SK-N-SH treated with all-trans-retinoic acid at 6 μM for 48 hours (cell line): ENCODE measurements around the gene CHST9.
A peak's percentile ranks its signal among the peaks of the same experiment; 100 is the strongest.

ENCODE experiments used
- ATAC-seq: fragments of 200-7000 bp; cut with Tn5 transposase; 3 replicates; pipeline ENCODE4 v1.9.1; 2020; ENCODE audit warnings: mild to moderate bottlenecking, moderate library complexity
- ARNTL ChIP-seq: fragments of 450-650 bp; formaldehyde crosslinking; IDR thresholded peaks from 2 replicates; pipeline ENCODE4 v1.5.0; 2020; ENCODE audit warnings: low read depth, mild to moderate bottlenecking, moderate library complexity, borderline replicate concordance
- BACH2 ChIP-seq: fragments of 250-450 bp; sonication (Bioruptor Pico); IDR thresholded peaks from 2 replicates; pipeline ENCODE4 v1.9.0; 2021; ENCODE audit warnings: mild to moderate bottlenecking, borderline replicate concordance
- CSDC2 ChIP-seq: fragments of 250-450 bp; sonication (Bioruptor Pico); IDR thresholded peaks from 2 replicates; pipeline ENCODE4 v1.5.0; 2020; ENCODE audit warnings: mild to moderate bottlenecking, moderate library complexity
- ESRRG ChIP-seq: fragments of 250-450 bp; sonication (Bioruptor Pico); IDR thresholded peaks from 2 replicates; pipeline ENCODE4 v1.6.1; 2021; ENCODE audit warnings: mild to moderate bottlenecking
- GLIS3 ChIP-seq: fragments of 250-450 bp; sonication (Bioruptor Pico); IDR thresholded peaks from 2 replicates; pipeline ENCODE4 v1.5.0; 2020; ENCODE audit warnings: mild to moderate bottlenecking, moderate library complexity
- ISL1 ChIP-seq: fragments of 250-450 bp; sonication (Bioruptor Pico); IDR thresholded peaks from 2 replicates; pipeline ENCODE4 v2.1.2; 2022; ENCODE audit warnings: mild to moderate bottlenecking, moderate library complexity
- OSR1 ChIP-seq: fragments of 250-450 bp; sonication (Bioruptor Pico); IDR thresholded peaks from 2 replicates; pipeline ENCODE4 v1.8.0; 2022; ENCODE audit warnings: moderate library complexity, mild to moderate bottlenecking, inconsistent platforms
- PPARA ChIP-seq: fragments of 250-450 bp; sonication (Bioruptor Pico); IDR thresholded peaks from 2 replicates; pipeline ENCODE4 v1.5.0; 2020; ENCODE audit warnings: mild to moderate bottlenecking, borderline replicate concordance
- TCF4 ChIP-seq: fragments of 250-450 bp; sonication (Bioruptor Pico); IDR thresholded peaks from 2 replicates; pipeline ENCODE4 v1.8.0; 2021; ENCODE audit warnings: mild to moderate bottlenecking, moderate library complexity, borderline replicate concordance
- TOX ChIP-seq: fragments of 250-450 bp; sonication (Bioruptor Pico); IDR thresholded peaks from 2 replicates; pipeline ENCODE4 v1.8.0; 2021; ENCODE audit warnings: mild to moderate bottlenecking, moderate library complexity, borderline replicate concordance
- ZC3H10 ChIP-seq: fragments of 250-450 bp; sonication (Bioruptor Pico); IDR thresholded peaks from 2 replicates; pipeline ENCODE4 v1.5.1; 2021; ENCODE audit warnings: mild to moderate bottlenecking, moderate library complexity
- ZFP3 ChIP-seq: fragments of 250-450 bp; sonication (Bioruptor Pico); IDR thresholded peaks from 2 replicates; pipeline ENCODE4 v1.5.0; 2020; ENCODE audit warnings: mild to moderate bottlenecking, moderate library complexity
- ZFP30 ChIP-seq: fragments of 450-650 bp; formaldehyde crosslinking; IDR thresholded peaks from 2 replicates; pipeline ENCODE4 v1.5.0; 2022; ENCODE audit warnings: mild to moderate bottlenecking, moderate library complexity
- ZNF565 ChIP-seq: fragments of 450-650 bp; formaldehyde crosslinking; conservative IDR thresholded peaks from 2 replicates; pipeline ENCODE4 v1.5.0; 2020; ENCODE audit warnings: low read depth, mild to moderate bottlenecking, moderate library complexity
- ZNF70 ChIP-seq: fragments of 450-650 bp; formaldehyde crosslinking; IDR thresholded peaks from 2 replicates; pipeline ENCODE4 v1.5.0; 2020; ENCODE audit warnings: mild to moderate bottlenecking, moderate library complexity
- ZNF8 ChIP-seq: fragments of 450-650 bp; formaldehyde crosslinking; IDR thresholded peaks from 2 replicates; pipeline ENCODE4 v1.5.0; 2020; ENCODE audit warnings: mild to moderate bottlenecking, moderate library complexity
- TF ChIP-seq, protein P1 (sequence below): fragments of 250-450 bp; sonication (Bioruptor Pico); IDR thresholded peaks from 2 replicates; pipeline ENCODE4 v1.5.1; 2020; ENCODE audit warnings: low read depth, mild to moderate bottlenecking, moderate library complexity
- TF ChIP-seq, protein P2 (sequence below): fragments of 250-450 bp; sonication (Bioruptor Pico); IDR thresholded peaks from 2 replicates; pipeline ENCODE4 v1.5.0; 2020; ENCODE audit warnings: mild to moderate bottlenecking, moderate library complexity
- TF ChIP-seq, protein P3 (sequence below): fragments of 250-450 bp; sonication (Bioruptor Pico); IDR thresholded peaks from 2 replicates; pipeline ENCODE4 v1.8.0; 2020; ENCODE audit warnings: mild to moderate bottlenecking, moderate library complexity, borderline replicate concordance
- TF ChIP-seq, protein P4 (sequence below): fragments of 250-450 bp; sonication (Bioruptor Pico); IDR thresholded peaks from 2 replicates; pipeline ENCODE4 v1.8.0; 2021; ENCODE audit warnings: low read depth, mild to moderate bottlenecking, moderate library complexity, borderline replicate concordance
- TF ChIP-seq, protein P5 (sequence below): fragments of 250-450 bp; sonication (Bioruptor Pico); IDR thresholded peaks from 2 replicates; pipeline ENCODE4 v1.5.1; 2021; ENCODE audit warnings: mild to moderate bottlenecking, moderate library complexity

The CHST9 gene

DNA sequence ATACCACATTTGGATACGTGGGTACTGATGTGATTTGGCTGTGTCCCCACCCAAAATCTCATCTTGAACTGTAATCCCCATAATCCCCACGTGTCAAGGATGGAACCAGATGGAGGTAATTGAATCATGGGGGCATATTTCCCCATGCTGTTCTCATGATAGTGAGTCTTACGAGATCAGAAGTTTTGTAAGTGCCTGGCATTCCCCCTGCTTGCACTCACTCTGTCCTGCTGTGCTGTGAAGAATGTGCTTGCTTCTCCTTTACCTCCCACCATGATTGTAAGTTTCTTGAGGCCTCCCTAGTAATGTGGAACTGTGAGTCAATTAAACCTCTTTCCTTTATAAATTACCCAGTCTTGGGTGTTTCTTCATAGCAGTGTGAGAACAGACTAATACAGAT is 70.3 kb downstream of the CHST9 start (continued):
- no peak for TF ChIP-seq ZNF565
- TF ChIP-seq PPARA (CRISPR knock-in tag) = no peak
- TF ChIP-seq, all 23 proteins: peak for 0

DNA sequence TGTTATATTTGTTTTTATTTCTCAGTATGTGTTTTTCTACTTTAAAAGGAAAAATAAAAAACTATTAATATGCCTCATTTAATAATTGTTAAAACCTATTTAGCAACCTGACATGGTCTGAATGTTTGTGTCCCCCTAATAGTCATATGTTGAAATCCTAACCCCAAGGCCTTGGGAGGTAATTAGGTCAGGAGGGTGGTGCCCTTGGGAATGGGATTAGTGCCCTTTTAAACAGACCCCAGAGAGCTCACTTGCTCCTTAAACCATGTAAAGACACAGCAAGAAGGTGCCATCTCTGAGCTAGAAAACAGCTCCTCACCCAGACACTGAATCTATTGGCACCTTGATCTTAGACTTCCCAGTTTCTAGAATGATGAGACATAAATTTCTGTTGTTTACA is 71.8 kb downstream of the CHST9 start:
- TF ChIP-seq, protein P1, sequence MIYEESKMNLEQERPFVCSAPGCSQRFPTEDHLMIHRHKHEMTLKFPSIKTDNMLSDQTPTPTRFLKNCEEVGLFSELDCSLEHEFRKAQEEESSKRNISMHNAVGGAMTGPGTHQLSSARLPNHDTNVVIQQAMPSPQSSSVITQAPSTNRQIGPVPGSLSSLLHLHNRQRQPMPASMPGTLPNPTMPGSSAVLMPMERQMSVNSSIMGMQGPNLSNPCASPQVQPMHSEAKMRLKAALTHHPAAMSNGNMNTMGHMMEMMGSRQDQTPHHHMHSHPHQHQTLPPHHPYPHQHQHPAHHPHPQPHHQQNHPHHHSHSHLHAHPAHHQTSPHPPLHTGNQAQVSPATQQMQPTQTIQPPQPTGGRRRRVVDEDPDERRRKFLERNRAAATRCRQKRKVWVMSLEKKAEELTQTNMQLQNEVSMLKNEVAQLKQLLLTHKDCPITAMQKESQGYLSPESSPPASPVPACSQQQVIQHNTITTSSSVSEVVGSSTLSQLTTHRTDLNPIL (CRISPR knock-in tag) = no peak
- TF ChIP-seq ESRRG (CRISPR knock-in tag) (no peak), TOX (CRISPR knock-in tag) (no peak), ZFP30 (CRISPR knock-in tag) (no peak), ZNF565 (no peak), CSDC2 (CRISPR knock-in tag) (no peak), ZC3H10 (CRISPR knock-in tag) (no peak), GLIS3 (CRISPR knock-in tag) (no peak), ZNF8 (CRISPR knock-in tag) (no peak), ISL1 (CRISPR knock-in tag) (no peak), ZNF70 (CRISPR knock-in tag) (no peak), OSR1 (CRISPR knock-in tag) (no peak), ARNTL (CRISPR knock-in tag) (no peak), PPARA (CRISPR knock-in tag) (no peak), TCF4 (CRISPR knock-in tag) (no peak), ZFP3 (CRISPR knock-in tag) (no peak)
- TF ChIP-seq, protein P2, sequence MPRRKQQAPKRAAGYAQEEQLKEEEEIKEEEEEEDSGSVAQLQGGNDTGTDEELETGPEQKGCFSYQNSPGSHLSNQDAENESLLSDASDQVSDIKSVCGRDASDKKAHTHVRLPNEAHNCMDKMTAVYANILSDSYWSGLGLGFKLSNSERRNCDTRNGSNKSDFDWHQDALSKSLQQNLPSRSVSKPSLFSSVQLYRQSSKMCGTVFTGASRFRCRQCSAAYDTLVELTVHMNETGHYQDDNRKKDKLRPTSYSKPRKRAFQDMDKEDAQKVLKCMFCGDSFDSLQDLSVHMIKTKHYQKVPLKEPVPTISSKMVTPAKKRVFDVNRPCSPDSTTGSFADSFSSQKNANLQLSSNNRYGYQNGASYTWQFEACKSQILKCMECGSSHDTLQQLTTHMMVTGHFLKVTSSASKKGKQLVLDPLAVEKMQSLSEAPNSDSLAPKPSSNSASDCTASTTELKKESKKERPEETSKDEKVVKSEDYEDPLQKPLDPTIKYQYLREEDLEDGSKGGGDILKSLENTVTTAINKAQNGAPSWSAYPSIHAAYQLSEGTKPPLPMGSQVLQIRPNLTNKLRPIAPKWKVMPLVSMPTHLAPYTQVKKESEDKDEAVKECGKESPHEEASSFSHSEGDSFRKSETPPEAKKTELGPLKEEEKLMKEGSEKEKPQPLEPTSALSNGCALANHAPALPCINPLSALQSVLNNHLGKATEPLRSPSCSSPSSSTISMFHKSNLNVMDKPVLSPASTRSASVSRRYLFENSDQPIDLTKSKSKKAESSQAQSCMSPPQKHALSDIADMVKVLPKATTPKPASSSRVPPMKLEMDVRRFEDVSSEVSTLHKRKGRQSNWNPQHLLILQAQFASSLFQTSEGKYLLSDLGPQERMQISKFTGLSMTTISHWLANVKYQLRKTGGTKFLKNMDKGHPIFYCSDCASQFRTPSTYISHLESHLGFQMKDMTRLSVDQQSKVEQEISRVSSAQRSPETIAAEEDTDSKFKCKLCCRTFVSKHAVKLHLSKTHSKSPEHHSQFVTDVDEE (CRISPR knock-in tag) = no peak
- TF ChIP-seq, protein P3, sequence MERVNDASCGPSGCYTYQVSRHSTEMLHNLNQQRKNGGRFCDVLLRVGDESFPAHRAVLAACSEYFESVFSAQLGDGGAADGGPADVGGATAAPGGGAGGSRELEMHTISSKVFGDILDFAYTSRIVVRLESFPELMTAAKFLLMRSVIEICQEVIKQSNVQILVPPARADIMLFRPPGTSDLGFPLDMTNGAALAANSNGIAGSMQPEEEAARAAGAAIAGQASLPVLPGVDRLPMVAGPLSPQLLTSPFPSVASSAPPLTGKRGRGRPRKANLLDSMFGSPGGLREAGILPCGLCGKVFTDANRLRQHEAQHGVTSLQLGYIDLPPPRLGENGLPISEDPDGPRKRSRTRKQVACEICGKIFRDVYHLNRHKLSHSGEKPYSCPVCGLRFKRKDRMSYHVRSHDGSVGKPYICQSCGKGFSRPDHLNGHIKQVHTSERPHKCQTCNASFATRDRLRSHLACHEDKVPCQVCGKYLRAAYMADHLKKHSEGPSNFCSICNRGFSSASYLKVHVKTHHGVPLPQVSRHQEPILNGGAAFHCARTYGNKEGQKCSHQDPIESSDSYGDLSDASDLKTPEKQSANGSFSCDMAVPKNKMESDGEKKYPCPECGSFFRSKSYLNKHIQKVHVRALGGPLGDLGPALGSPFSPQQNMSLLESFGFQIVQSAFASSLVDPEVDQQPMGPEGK = no peak
- TF ChIP-seq, protein P4, sequence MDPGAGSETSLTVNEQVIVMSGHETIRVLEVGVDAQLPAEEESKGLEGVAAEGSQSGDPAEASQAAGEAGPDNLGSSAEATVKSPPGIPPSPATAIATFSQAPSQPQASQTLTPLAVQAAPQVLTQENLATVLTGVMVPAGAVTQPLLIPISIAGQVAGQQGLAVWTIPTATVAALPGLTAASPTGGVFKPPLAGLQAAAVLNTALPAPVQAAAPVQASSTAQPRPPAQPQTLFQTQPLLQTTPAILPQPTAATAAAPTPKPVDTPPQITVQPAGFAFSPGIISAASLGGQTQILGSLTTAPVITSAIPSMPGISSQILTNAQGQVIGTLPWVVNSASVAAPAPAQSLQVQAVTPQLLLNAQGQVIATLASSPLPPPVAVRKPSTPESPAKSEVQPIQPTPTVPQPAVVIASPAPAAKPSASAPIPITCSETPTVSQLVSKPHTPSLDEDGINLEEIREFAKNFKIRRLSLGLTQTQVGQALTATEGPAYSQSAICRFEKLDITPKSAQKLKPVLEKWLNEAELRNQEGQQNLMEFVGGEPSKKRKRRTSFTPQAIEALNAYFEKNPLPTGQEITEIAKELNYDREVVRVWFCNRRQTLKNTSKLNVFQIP = no peak
- TF ChIP-seq, protein P5, sequence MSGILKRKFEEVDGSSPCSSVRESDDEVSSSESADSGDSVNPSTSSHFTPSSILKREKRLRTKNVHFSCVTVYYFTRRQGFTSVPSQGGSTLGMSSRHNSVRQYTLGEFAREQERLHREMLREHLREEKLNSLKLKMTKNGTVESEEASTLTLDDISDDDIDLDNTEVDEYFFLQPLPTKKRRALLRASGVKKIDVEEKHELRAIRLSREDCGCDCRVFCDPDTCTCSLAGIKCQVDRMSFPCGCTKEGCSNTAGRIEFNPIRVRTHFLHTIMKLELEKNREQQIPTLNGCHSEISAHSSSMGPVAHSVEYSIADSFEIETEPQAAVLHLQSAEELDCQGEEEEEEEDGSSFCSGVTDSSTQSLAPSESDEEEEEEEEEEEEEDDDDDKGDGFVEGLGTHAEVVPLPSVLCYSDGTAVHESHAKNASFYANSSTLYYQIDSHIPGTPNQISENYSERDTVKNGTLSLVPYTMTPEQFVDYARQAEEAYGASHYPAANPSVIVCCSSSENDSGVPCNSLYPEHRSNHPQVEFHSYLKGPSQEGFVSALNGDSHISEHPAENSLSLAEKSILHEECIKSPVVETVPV (CRISPR knock-in tag) = no peak
- TF ChIP-seq, all 23 proteins: peak for 0
- no peak for ATAC-seq

DNA sequence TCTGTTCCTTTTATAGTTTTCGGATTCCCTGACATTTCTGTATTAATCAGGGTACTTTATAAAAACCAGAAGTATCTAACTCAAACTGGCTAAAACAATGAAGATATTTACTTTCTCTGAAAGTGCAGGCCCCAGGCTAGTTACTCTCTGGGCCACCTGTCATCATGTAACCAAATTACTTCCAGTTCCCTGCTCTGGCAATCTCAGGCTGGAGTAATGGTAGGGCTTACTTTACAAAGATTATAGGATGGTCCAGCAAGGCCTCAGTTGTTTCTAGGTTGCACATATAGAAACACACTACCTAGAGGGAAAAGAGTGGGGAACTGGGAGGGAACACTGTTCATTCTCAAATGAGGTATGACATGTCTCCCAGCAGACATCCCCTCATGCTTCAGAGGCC is 74.8 kb downstream of the CHST9 start:
- no peak for TF ChIP-seq ZFP30 (CRISPR knock-in tag)
- TF ChIP-seq ZNF70 (CRISPR knock-in tag) = no peak
- peak; percentile 38; the same call in 1 of the 2 replicates for TF ChIP-seq TCF4 (CRISPR knock-in tag)
- no peak for TF ChIP-seq CSDC2 (CRISPR knock-in tag)
- ATAC-seq = no peak

DNA sequence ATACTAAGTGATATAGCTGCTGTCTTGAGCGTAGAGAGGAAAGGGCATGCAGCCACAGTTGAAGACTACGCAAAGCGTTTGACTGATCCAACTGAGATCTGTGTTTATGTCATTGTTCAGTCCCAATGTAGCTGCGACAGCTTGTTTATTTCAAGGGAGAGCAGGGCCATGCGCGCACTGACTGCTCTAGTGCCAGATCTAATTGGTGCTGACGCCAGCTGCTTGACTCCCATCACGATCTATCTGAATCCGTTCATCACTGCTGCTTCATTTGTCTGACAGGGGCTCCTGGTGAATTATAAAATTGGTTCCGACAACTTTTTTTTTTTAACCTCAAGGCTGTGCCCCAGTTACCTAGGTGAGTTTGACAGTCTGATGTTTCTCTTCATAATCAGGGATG is 75.7 kb downstream of the CHST9 start:
- TF ChIP-seq ZNF70 (CRISPR knock-in tag) (no peak), OSR1 (CRISPR knock-in tag) (no peak), TOX (CRISPR knock-in tag) (no peak), ZC3H10 (CRISPR knock-in tag) (no peak), TCF4 (CRISPR knock-in tag) (no peak), BACH2 (CRISPR knock-in tag) (no peak), CSDC2 (CRISPR knock-in tag) (no peak)
- TF ChIP-seq, protein P1 (CRISPR knock-in tag) = no peak
- TF ChIP-seq, protein P5 (CRISPR knock-in tag) = no peak
- no peak for ATAC-seq
